Measurements from ENCODE around the gene TRIP12.

GRCh38 chr2:229815342-229815741, 106.5 kb downstream of the TRIP12 start:
- TF ChIP-seq CTCF (IDR thresholded peaks at IDR 0.05; ENCODE audit: extremely low read depth in 1 of 2, insufficient read depth in 1 of 2, low read depth in 1 of 2, low read length in 2 of 2), result no peak
- TF ChIP-seq POLR2AphosphoS5 (IDR thresholded peaks at IDR 0.05; ENCODE audit: insufficient read depth, low read depth, low read length), result no peak
- no peak for TF ChIP-seq POLR2A (IDR thresholded peaks at IDR 0.05; ENCODE audit: low read depth, low read length)
- TF ChIP-seq EZH2 (IDR thresholded peaks at IDR 0.05; ENCODE audit: borderline replicate concordance, low read depth, low read length, severe bottlenecking), result no peak
- TF ChIP-seq FOS (IDR thresholded peaks at IDR 0.05; ENCODE audit: borderline replicate concordance, insufficient read depth, low read length), result no peak
- TF ChIP-seq MAX (IDR thresholded peaks at IDR 0.05; ENCODE audit: insufficient read depth, insufficient read length), result no peak
